Activated B cell treated with CpG ODN at 0.5 μM for 24 hours (primary cell): ENCODE measurements around the gene SRP72. TPM values are rescaled to one million over a fixed set of nuclear protein-coding genes. Genes with fewer than 3 reads are reported as not detected.

Experiments
- ATAC-seq: fragments of 200-7000 bp; cut with Tn5 transposase; one replicate; pipeline ENCODE4 v1.10.0; 2021; ENCODE audit warnings: low read depth, mild to moderate bottlenecking, moderate library complexity
- CTCF ChIA-PET: fragments of 350-600 bp; sonication (Branson Sonifier 250); formaldehyde crosslinking; loops from one replicate; lab custom pipeline; 2021; ENCODE audit warnings: antibody characterized with exemption; lab: Charles Lee
- POLR2A ChIA-PET: fragments of 350-600 bp; sonication (Branson Sonifier 250); formaldehyde crosslinking; loops from one replicate; lab custom pipeline; 2021; ENCODE audit warnings: antibody characterized with exemption; lab: Charles Lee
- DNase-seq: peaks from one replicate; pipeline ENCODE4 v3.0.0; 2022
- H3K27ac Mint-ChIP-seq: one replicate; pipeline ENCODE4 v1.8.0; 2020; ENCODE audit warnings: mixed read lengths
- H3K27me3 Mint-ChIP-seq: one replicate; pipeline ENCODE4 v1.8.0; 2021; ENCODE audit warnings: mixed read lengths
- H3K36me3 Mint-ChIP-seq: one replicate; pipeline ENCODE4 v1.8.0; 2021; ENCODE audit warnings: low read depth, mixed read lengths
- H3K4me1 Mint-ChIP-seq: one replicate; pipeline ENCODE4 v1.8.0; 2021; ENCODE audit warnings: mixed read lengths
- H3K4me3 Mint-ChIP-seq: one replicate; pipeline ENCODE4 v1.8.0; 2020; ENCODE audit warnings: mild to moderate bottlenecking, mixed read lengths
- H3K9me3 Mint-ChIP-seq: one replicate; pipeline ENCODE4 v1.8.0; 2020; ENCODE audit warnings: mixed read lengths
- CTCF ChIP-seq: fragments of 200-600 bp; IDR thresholded peaks from one replicate; pipeline ENCODE4 v1.8.0; 2022; ENCODE audit warnings: antibody characterized with exemption, mild to moderate bottlenecking
- intact Hi-C: fragments of 100-400 bp; cut with micrococcal nuclease; formaldehyde crosslinking; loops from one replicate; pipeline ENCODE4 v1.15.1; 2024
- total RNA-seq: library from RNA; stranded (reverse); gene quantifications from 2 replicates; pipeline ENCODE4 v1.2.3, GENCODE V29; 2022

The SRP72 gene
- total RNA-seq, 1 donor from 2014 or later, result 139 TPM

- H3K4me3 Mint-ChIP-seq, result no peak overlapping the region
- H3K4me1 Mint-ChIP-seq, result peaks cover 12% of the 10 kb centered on the region
- POLR2A ChIA-PET, result interaction anchor here (0.7 to 1.6 kb wide), 3 partner anchors 8 to 195 kb away, joined by 5 to 8 read pairs (median 5); no protein-coding TSS in a partner anchor
- no peaks in the 10 kb centered on the region for H3K9me3 Mint-ChIP-seq
- CTCF ChIA-PET, result interaction anchor here (1.3 to 5.5 kb wide), 7 partner anchors 9 to 410 kb away, joined by 4 to 87 read pairs (median 13); partner anchors contain the start of genes PAICS and PPAT
- no peaks in the 10 kb centered on the region for H3K36me3 Mint-ChIP-seq
- H3K27me3 Mint-ChIP-seq, result no peaks in the 10 kb centered on the region
- no peak overlapping the region for H3K27ac Mint-ChIP-seq
- ATAC-seq (no peak), DNase-seq (no peak)
- intact Hi-C loops, result no loop called here
- no peak for TF ChIP-seq CTCF
Observed at GRCh38 chr4:56426273-56426672, 41.1 kb upstream of the SRP72 start.

GRCh38 chr4:56427179-56427578 is 40.2 kb upstream of the SRP72 start:
- no peak for TF ChIP-seq CTCF
- POLR2A ChIA-PET, result no interaction called here
- intact Hi-C loops, result no loop called here
- H3K36me3 Mint-ChIP-seq, result no peaks in the 10 kb centered on the region
- H3K4me3 Mint-ChIP-seq, result no peak overlapping the region
- CTCF ChIA-PET, result interaction anchor here (5.5 kb wide), 1 partner anchor 409 kb away, joined by 87 read pairs; no protein-coding TSS in a partner anchor
- no peak overlapping the region for H3K27ac Mint-ChIP-seq
- ATAC-seq, result no peak
- no peaks in the 10 kb centered on the region for H3K9me3 Mint-ChIP-seq
- peaks cover 12% of the 10 kb centered on the region for H3K4me1 Mint-ChIP-seq
- DNase-seq, result no peak
- no peaks in the 10 kb centered on the region for H3K27me3 Mint-ChIP-seq

- H3K4me1 Mint-ChIP-seq, result peaks cover 26% of the 10 kb centered on the region
- H3K4me3 Mint-ChIP-seq, result no peak overlapping the region
- H3K36me3 Mint-ChIP-seq, result peaks cover under 1% of the 10 kb centered on the region
- H3K9me3 Mint-ChIP-seq, result no peaks in the 10 kb centered on the region
- ChIA-PET CTCF (interaction anchor here (1.2 kb wide), 1 partner anchor 8 kb away, joined by 5 read pairs; no protein-coding TSS in a partner anchor), POLR2A (interaction anchor here (0.7 kb wide), 1 partner anchor 72 kb away, joined by 3 read pairs; no protein-coding TSS in a partner anchor)
- TF ChIP-seq CTCF, result no peak
- ATAC-seq (no peak), DNase-seq (no peak)
- no peaks in the 10 kb centered on the region for H3K27me3 Mint-ChIP-seq
- intact Hi-C loops, result loop anchor here (10.0 kb wide), 1 partner anchor 225 kb away; no protein-coding TSS in a partner anchor
- H3K27ac Mint-ChIP-seq, result no peak overlapping the region
Observed at GRCh38 chr4:56430203-56430602, 37.2 kb upstream of the SRP72 start.

GRCh38 chr4:56433280-56433679 is 34.1 kb upstream of the SRP72 start:
- H3K9me3 Mint-ChIP-seq, result no peaks in the 10 kb centered on the region
- peaks cover 9% of the 10 kb centered on the region for H3K36me3 Mint-ChIP-seq
- intact Hi-C loops, result loop anchor here (10.0 kb wide), 1 partner anchor 222 kb away; no protein-coding TSS in a partner anchor
- ChIA-PET CTCF (interaction anchor here (5.6 kb wide), 1 partner anchor 9 kb away, joined by 38 read pairs; no protein-coding TSS in a partner anchor), POLR2A (interaction anchor here (1.6 to 5.2 kb wide), 3 partner anchors 8 to 46 kb away, joined by 5 to 95 read pairs (median 45); partner anchors contain the start of genes AASDH and SRP72)
- ATAC-seq (no peak), DNase-seq (no peak)
- peak overlapping the region; percentile 90 for H3K4me3 Mint-ChIP-seq
- no peak overlapping the region for H3K27ac Mint-ChIP-seq
- H3K4me1 Mint-ChIP-seq, result peaks cover 28% of the 10 kb centered on the region
- no peak for TF ChIP-seq CTCF
- H3K27me3 Mint-ChIP-seq, result no peaks in the 10 kb centered on the region

- H3K36me3 Mint-ChIP-seq, result peaks cover 9% of the 10 kb centered on the region
- H3K4me3 Mint-ChIP-seq, result peak overlapping the region; percentile 90
- CTCF ChIA-PET, result interaction anchor here (1.3 to 5.6 kb wide), 4 partner anchors 10 to 365 kb away, joined by 4 to 38 read pairs (median 6); partner anchors contain the start of gene AASDH
- no peak for TF ChIP-seq CTCF
- ATAC-seq (no peak), DNase-seq (no peak)
- H3K27ac Mint-ChIP-seq, result peak overlapping the region; percentile 97
- H3K27me3 Mint-ChIP-seq, result no peaks in the 10 kb centered on the region
- intact Hi-C loops, result loop anchor here (1.0 to 10.0 kb wide), 8 partner anchors 9 to 1039 kb away; partner anchors contain the start of genes AASDH, NOA1, SPINK2 and TMEM165
- H3K9me3 Mint-ChIP-seq, result no peaks in the 10 kb centered on the region
- peaks cover 33% of the 10 kb centered on the region for H3K4me1 Mint-ChIP-seq
- POLR2A ChIA-PET, result interaction anchor here (1.0 to 5.2 kb wide), 9 partner anchors 9 to 1038 kb away, joined by 3 to 95 read pairs (median 31); partner anchors contain the start of genes AASDH, CEP135, NOA1 and POLR2B
Observed at GRCh38 chr4:56434599-56435139, 32.7 kb upstream of the SRP72 start.
